ACHN (cell line): ENCODE measurements around the gene TBL1XR1.
A peak's percentile ranks its signal among the peaks of the same experiment; 100 is the strongest.

Experiments used
- DNase-seq: peaks from one replicate; pipeline ENCODE4 v3.0.0-alpha.2; 2015
- in situ Hi-C: cut with HindIII; loops from 2 replicates; pipeline ENCODE4 v1.10.0; 2017; ENCODE audit warnings: low sequenced_read_pairs, low pct_ligation_motif_present, low pct_unique_long_range_greater_than_20kb

The TBL1XR1 gene

GRCh38 chr3:177057768-177058167, 139.5 kb downstream of the TBL1XR1 start:
- in situ Hi-C loops: no loop called here
- no peak for DNase-seq

- no peak for DNase-seq
- in situ Hi-C loops: no loop called here
Observed at GRCh38 chr3:177056927-177057326, 140.4 kb downstream of the TBL1XR1 start.

GRCh38 chr3:177055605-177056571, 141.4 kb downstream of the TBL1XR1 start:
- in situ Hi-C loops: no loop called here

GRCh38 chr3:177053107-177053506, 144.2 kb downstream of the TBL1XR1 start:
- no peak for DNase-seq
- in situ Hi-C loops: no loop called here

More at GRCh38 chr3:177055605-177056571, 141.4 kb downstream of the TBL1XR1 start:
- no peak for DNase-seq

- in situ Hi-C loops: no loop called here
- DNase-seq: no peak
Observed at GRCh38 chr3:177051411-177051810, 145.9 kb downstream of the TBL1XR1 start.

GRCh38 chr3:177050501-177051237, 146.6 kb downstream of the TBL1XR1 start:
- in situ Hi-C loops: no loop called here
- peak; percentile 62 for DNase-seq

GRCh38 chr3:177045767-177046166, 151.5 kb downstream of the TBL1XR1 start:
- in situ Hi-C loops: no loop called here
- DNase-seq: no peak

GRCh38 chr3:177045222-177045621, 152.1 kb downstream of the TBL1XR1 start:
- no peak for DNase-seq
- in situ Hi-C loops: no loop called here

- DNase-seq: no peak
- in situ Hi-C loops: no loop called here
Observed at GRCh38 chr3:177041730-177042551, 155.3 kb downstream of the TBL1XR1 start.

GRCh38 chr3:177041021-177041729, 156.1 kb downstream of the TBL1XR1 start:
- in situ Hi-C loops: no loop called here
- DNase-seq: no peak

- no peak for DNase-seq
- in situ Hi-C loops: no loop called here
Observed at GRCh38 chr3:177039490-177040274, 157.6 kb downstream of the TBL1XR1 start.

- no peak for DNase-seq
- in situ Hi-C loops: no loop called here
Observed at GRCh38 chr3:177037241-177037640, 160.0 kb downstream of the TBL1XR1 start.

- in situ Hi-C loops: no loop called here
- no peak for DNase-seq
Observed at GRCh38 chr3:177035676-177036075, 161.6 kb downstream of the TBL1XR1 start.

GRCh38 chr3:177034832-177035475, 162.3 kb downstream of the TBL1XR1 start:
- in situ Hi-C loops: no loop called here
- DNase-seq: no peak

GRCh38 chr3:177026505-177027277, 170.6 kb downstream of the TBL1XR1 start:
- in situ Hi-C loops: no loop called here
- no peak for DNase-seq

- no peak for DNase-seq
- in situ Hi-C loops: no loop called here
Observed at GRCh38 chr3:177015881-177016280, 181.4 kb downstream of the TBL1XR1 start.
